Upper lobe of left lung (tissue), 6 donors: ENCODE data around the gene BCAS2. TPM values are rescaled to one million over a fixed set of nuclear protein-coding genes. Genes with fewer than 3 reads are reported as not detected.
A peak's percentile ranks its signal among the peaks of the same experiment; 100 is the strongest.

Experiments
- ATAC-seq, 2 donors: fragments of 200-7000 bp; cut with Tn5 transposase; one replicate each; pipeline ENCODE4 v1.9.1; 2022; ENCODE audit warnings: mild to moderate bottlenecking in 2 of 2, moderate library complexity in 2 of 2; ENCODE audit not compliant: low FRiP score in 2 of 2
- DNase-seq, 2 donors: peaks; one replicate each; pipeline ENCODE4 v3.0.0-alpha.2; 2019 to 2020
- H3K27ac ChIP-seq, 4 donors: fragments of 200-600 bp; sonication (generic); one replicate each; pipeline ENCODE4 v1.5.1; 2016 to 2019
- H3K27me3 ChIP-seq, 4 donors: fragments of 200-600 bp; sonication (generic); one replicate each; pipeline ENCODE4 v1.5.1; 2017 to 2019
- H3K36me3 ChIP-seq, 4 donors: fragments of 200-600 bp; sonication (generic); one replicate each; pipeline ENCODE4 v1.5.1; 2016 to 2019
- H3K4me1 ChIP-seq, 4 donors: fragments of 200-600 bp; sonication (generic); one replicate each; pipeline ENCODE4 v1.5.1; 2018 to 2019
- H3K4me3 ChIP-seq, 4 donors: fragments of 200-600 bp; sonication (generic); one replicate each; pipeline ENCODE4 v1.5.1; 2017 to 2019; ENCODE audit warnings: mild to moderate bottlenecking in 2 of 4, moderate library complexity in 1 of 4
- H3K9me3 ChIP-seq, 4 donors: fragments of 200-600 bp; sonication (generic); one replicate each; pipeline ENCODE4 v1.5.1; 2018 to 2019
- CTCF ChIP-seq, 6 experiments: fragments of 450-650 bp in 4 of 6; fragments of 200-600 bp in 2 of 6; sonication (generic) in 2 of 6; IDR thresholded peaks; one replicate each; pipeline ENCODE4 v1.5.1; 2016 to 2019; ENCODE audit warnings: antibody characterized with exemption in 6 of 6
- EP300 ChIP-seq, 4 donors: sonication (generic); formaldehyde crosslinking; IDR thresholded peaks; one replicate each; pipeline ENCODE4 v1.5.1; 2017; ENCODE audit warnings: antibody characterized with exemption in 4 of 4, control low read depth in 2 of 4
- POLR2A ChIP-seq, 4 donors: fragments of 450-650 bp; IDR thresholded peaks; one replicate each; pipeline ENCODE4 v1.5.1; 2016 to 2017; ENCODE audit warnings: antibody characterized with exemption in 4 of 4, mild to moderate bottlenecking in 2 of 4
- POLR2AphosphoS5 ChIP-seq, 2 donors: sonication (generic); formaldehyde crosslinking; IDR thresholded peaks; one replicate each; pipeline ENCODE4 v1.5.1; 2017; ENCODE audit warnings: antibody characterized with exemption in 2 of 2
- WGBS, 2 donors: methylation state at CpG; one replicate each; pipeline ENCODE4 v1.1.5; 2017 to 2018; 5-methylcytosine and 5-hydroxymethylcytosine counted together
- total RNA-seq, 6 donors: library from RNA; depleted of rRNA in 4 of 6; stranded (reverse); fragments of >200 nt in 4 of 6; gene quantifications; one replicate each; pipeline versions ENCODE4 v1.1.0 to v1.2.1, GENCODE V29; 2016 to 2021
- donor health status: DM: no; HTN: no; CAD: no; lungs with moderate emphysema.
- donor health status: DM: no; HTN: yes; CAD: no; lungs with severe emphysema.

The BCAS2 gene
- total RNA-seq = 10 to 100 TPM; 11.5 to 35.0 (median 27.3) TPM

GRCh38 chr1:114581335-114582287 is at the start of gene BCAS2:
TSS of gene BCAS2 (minus strand) at chr1:114581615. CDS start at chr1:114581591, 24 bp downstream.
- Histone ChIP-seq H3K4me3 (peak within 1 kb of the TSS; percentile 61 to 64 (median 62)), H3K27ac (peak within 1 kb of the TSS; percentile 86 to 93 (median 92)), H3K9me3 (no peaks in the 10 kb centered on the region), H3K27me3 (no peaks in the 10 kb centered on the region), H3K4me1 (peaks cover 21 to 37% (median 28%) of the 10 kb centered on the region in 4 donors), H3K36me3 (peaks cover 0 to 35% (median 6%) of the 10 kb centered on the region in 4 donors)
- WGBS, 2 donors = 9 to 15% methylated on average over 17 to 40 of the region's 40 CpGs
- ATAC-seq = peak; percentile 97 to 99
- peak; percentile 85 to 97 for TF ChIP-seq POLR2AphosphoS5 (IDR thresholded peaks at IDR 0.05)
- peak in 3 of 4 donors; percentile 86 to 96 (median 91) for TF ChIP-seq POLR2A (IDR thresholded peaks at IDR 0.05)
- TF ChIP-seq EP300 (IDR thresholded peaks at IDR 0.05) = peak in 2 of 4 donors; percentile 15 to 81
- TF ChIP-seq CTCF (IDR thresholded peaks at IDR 0.05) = peak in 2 of 6 experiments; percentile 6 to 12
- DNase-seq = peak; percentile 13 to 97

- Histone ChIP-seq H3K4me3 (no peak overlapping the region), H3K27ac (no peak overlapping the region), H3K4me1 (no peaks in the 10 kb centered on the region), H3K36me3 (peaks cover 0 to 7% (median 0%) of the 10 kb centered on the region in 4 donors), H3K9me3 (no peaks in the 10 kb centered on the region), H3K27me3 (no peaks in the 10 kb centered on the region)
- DNase-seq (no peak), ATAC-seq (no peak)
- 29 to 48% methylated on average over 2 of the region's 2 CpGs for WGBS, 2 donors
- TF ChIP-seq POLR2AphosphoS5 (IDR thresholded peaks at IDR 0.05) = no peak
- no peak for TF ChIP-seq POLR2A (IDR thresholded peaks at IDR 0.05)
- TF ChIP-seq EP300 (IDR thresholded peaks at IDR 0.05) = no peak
- no peak for TF ChIP-seq CTCF (IDR thresholded peaks at IDR 0.05)
These were observed 45.7 kb upstream of the BCAS2 start for GRCh38 chr1:114627107-114627506.

GRCh38 chr1:114623364-114623763 is 41.9 kb upstream of the BCAS2 start:
- H3K4me1 ChIP-seq = no peaks in the 10 kb centered on the region
- no peak overlapping the region for H3K4me3 ChIP-seq
- peaks cover 0 to 13% (median 0%) of the 10 kb centered on the region in 4 donors for H3K36me3 ChIP-seq
- ATAC-seq = no peak
- no peak for TF ChIP-seq POLR2A (IDR thresholded peaks at IDR 0.05)
- no peak for TF ChIP-seq CTCF (IDR thresholded peaks at IDR 0.05)
- TF ChIP-seq EP300 (IDR thresholded peaks at IDR 0.05) = no peak
- TF ChIP-seq POLR2AphosphoS5 (IDR thresholded peaks at IDR 0.05) = no peak
- no peak overlapping the region for H3K27ac ChIP-seq
- no peaks in the 10 kb centered on the region for H3K27me3 ChIP-seq
- no peaks in the 10 kb centered on the region for H3K9me3 ChIP-seq
- DNase-seq = no peak
- 95% methylated on average over 5 of the region's 5 CpGs for WGBS, 2 donors

GRCh38 chr1:114620419-114620818 is 39.0 kb upstream of the BCAS2 start:
- ATAC-seq (no peak), DNase-seq (no peak)
- TF ChIP-seq POLR2AphosphoS5 (IDR thresholded peaks at IDR 0.05) = no peak
- no peak for TF ChIP-seq EP300 (IDR thresholded peaks at IDR 0.05)
- no peak for TF ChIP-seq POLR2A (IDR thresholded peaks at IDR 0.05)
- no peak for TF ChIP-seq CTCF (IDR thresholded peaks at IDR 0.05)
- Histone ChIP-seq H3K4me3 (no peak overlapping the region), H3K27ac (no peak overlapping the region), H3K9me3 (no peaks in the 10 kb centered on the region), H3K27me3 (no peaks in the 10 kb centered on the region), H3K36me3 (peaks cover 0 to 30% (median 0%) of the 10 kb centered on the region in 4 donors), H3K4me1 (no peaks in the 10 kb centered on the region)
- 86 to 90% methylated on average over 2 of the region's 2 CpGs for WGBS, 2 donors
